HG03558 (cell line): Measurements from ENCODE around the gene FUT8.

Experiments
- ATAC-seq: cut with Tn5 transposase; IDR thresholded peaks from one replicate; pipeline ENCODE4 v1.9.1; 2021; ENCODE audit warnings: moderate number of reproducible peaks; ENCODE audit not compliant: unreplicated experiment; ENCODE audit errors: extremely low read depth

The FUT8 gene

DNA sequence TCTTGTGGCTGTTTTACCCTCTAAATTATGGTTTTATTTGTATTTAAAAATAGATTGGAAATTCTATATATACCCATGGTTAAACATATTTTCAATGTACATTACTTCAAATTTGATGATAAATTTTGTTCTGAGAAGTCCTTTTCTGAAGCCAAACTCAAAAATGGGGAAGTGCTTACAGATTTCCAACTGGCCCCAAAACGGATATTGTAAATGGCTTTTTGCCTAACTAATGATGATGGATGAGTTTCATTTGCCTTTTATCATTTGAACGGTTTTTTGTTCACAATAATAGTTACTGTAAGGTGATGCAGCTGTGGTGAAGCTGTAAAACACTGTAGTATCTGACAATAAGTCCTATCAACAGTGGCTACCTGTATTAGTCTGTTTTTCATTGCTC, 136.9 kb downstream of the FUT8 start:
- ATAC-seq, result no peak

DNA sequence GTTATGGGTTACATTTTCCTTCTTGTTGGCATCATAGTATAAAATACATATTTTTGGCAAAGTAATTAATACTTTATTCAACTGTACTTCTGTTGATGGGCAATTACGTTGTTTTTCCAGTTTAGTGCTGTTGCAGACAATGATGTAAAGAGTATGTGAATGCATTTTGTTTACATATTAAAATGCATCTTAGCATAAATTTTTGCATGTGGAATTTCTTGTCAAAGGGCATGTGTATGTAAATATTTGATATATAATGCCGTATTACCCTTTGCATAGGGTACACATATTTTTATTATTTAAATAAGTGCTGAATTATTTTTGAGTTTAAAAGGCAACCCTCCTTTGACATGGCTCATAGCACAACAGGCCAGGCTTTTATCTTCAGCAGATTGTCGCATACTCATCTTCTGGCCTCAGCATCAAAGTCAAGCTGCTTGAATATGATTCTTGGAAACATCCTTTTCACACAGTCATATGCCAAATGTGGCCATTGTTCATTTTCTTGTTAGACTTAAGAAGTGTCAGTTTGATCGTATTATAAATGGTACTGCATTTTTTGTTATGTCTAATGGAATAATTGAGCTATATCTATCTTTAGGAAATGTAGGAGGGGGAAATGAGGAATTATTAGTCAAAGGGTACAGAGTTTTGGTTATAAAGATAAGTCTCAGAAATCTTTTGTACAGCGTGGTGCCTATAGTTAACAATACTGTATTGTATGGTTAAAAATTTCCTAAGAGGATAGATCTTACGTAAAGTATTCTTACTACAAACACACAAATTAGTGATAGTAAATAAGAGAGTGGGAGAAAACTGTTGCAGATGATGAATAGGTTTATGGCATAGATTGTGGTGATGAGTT, 138.5 kb downstream of the FUT8 start:
- ATAC-seq, result no peak

DNA sequence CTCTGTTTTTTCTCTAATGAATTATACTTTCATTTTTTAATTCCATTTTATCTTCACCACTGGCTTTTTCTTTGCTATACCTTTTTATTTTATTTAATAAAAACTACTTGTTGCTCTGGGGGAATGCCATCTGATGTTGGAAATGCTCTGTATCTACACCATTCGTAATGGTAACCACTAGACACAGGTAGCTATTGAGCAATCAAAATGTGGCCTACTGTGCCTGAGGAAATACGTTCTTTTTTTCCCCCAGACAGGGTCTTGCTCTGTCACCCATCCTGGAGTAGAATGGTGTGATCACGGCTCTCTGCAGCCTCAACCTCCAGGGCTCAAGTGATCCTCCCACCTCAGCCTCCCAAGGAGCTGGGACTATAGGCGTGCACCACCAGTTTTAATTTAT, 140.2 kb downstream of the FUT8 start:
- ATAC-seq, result no peak

DNA sequence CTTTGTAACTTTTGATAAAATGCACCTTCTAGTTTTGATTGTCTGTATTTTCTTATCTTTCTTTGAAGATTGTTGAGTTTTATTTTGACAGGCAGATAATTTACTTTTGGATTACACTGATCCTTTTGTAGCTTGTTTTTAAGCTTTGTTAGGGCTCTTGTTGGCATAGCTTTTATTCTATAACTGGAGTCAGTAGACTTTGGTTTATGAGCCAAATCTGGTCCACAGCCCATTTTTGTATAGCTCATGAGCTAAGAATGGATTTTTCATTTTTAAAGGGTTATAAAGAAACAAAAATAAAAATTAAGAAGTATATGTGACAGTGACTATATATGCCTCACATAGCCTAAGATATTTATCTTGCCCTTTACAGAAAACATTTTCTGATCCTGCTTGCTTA, 142.3 kb downstream of the FUT8 start:
- ATAC-seq, result no peak

DNA sequence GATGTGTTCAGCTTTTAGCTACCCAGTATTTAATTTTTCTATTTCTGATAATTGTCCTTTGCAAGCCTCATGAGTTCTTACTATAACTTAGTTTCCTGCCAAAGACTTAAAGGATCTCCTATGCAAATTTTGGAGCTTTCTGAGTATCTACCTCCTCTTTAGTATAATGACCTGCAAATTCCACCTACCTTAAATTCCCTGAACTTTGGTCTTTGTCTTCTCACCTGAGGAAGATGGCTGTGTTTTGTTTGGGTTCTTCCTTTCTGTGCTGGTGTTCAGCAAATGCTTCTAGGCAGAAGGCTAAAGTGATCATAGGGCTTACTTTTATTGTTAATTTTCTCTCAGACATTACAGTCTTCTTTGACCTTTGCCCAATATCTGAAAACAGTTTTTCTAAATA, 142.8 kb downstream of the FUT8 start:
- no peak for ATAC-seq

DNA sequence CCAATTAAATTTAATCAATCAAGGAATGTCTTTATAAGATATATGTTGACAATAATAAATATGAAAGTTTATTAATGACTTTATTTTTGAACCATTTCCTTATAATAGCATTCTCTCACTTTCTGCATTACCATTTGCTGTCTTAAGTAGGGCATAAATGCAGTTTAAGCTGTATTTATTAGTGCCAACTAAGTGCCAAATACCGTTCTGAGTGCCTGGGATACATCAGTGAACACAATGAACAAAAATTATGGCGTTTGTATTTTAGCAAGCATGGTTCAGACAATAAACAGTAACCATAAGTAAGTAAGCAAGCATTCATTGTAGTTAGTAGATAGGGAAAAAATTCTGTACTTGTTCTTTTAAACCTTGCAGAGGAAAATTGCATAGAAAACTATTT, 145.8 kb downstream of the FUT8 start:
- ATAC-seq, result no peak

DNA sequence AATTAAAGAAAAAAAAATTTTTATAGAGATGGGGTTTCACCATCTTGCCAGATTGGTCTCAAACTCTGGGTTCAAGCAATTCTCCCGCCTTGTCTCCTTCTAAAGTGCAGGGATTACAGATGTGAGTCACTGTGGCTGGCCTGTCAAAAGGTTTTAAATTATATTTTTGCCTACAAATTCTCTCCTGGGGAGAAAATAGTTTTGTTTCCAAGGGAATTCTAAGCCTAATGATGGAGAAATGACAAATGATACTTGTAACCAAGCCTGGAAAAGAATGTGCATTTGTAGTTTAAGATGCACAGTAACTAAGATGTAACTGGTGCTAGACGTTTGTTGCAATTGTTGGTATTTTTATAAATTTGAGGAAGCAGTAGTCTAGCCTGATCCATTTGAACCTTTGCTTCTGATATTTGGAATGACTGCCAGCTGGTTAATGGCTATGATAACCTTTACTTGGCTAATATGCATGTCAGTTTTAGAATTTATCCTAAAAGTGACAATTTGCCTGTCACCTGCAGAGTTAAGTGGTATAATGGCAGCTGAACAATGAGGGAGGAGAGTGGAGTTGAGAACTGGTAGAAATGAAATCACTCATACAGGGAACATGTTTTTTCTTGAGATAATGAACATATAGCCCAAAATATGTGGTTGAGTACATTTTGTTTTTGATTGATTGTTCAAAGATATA, 148.0 kb downstream of the FUT8 start:
- no peak for ATAC-seq

DNA sequence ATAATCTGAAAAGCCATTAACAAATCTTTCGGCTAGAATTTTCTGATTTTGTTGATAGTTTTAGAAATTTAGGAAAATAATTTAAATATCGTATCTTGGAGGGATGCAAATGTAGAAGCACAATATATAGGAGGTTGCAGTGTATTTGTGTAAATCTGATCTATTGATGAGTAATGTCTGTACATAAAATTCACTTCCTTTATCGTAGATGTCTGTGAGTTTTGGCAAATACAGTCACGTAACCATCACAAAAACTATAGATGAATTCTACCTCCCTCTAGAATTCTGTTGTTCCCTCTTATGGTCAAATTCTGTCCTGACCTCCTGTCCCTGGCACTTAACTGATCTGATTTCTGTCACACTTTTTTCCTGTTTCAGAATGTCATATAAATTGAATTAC, 151.8 kb downstream of the FUT8 start:
- no peak for ATAC-seq

DNA sequence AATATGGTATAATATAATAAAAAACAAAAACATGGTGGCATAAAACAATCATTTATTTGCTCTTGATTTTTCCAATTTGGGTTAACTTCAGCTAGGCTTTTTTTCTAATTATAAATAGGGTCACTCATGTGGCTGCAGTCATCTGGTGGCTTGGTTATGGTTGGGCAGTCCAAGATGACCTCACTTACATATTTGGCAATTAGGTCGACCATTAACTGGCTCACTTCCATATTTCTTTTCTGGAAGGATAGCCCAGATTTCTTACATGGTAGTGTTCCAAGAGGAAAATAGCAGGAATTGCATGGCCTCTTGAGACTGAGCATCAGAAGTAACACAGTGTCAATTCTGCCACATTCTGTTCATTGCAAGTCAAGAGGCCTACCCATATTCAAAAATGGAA, 153.4 kb downstream of the FUT8 start:
- ATAC-seq, result no peak

DNA sequence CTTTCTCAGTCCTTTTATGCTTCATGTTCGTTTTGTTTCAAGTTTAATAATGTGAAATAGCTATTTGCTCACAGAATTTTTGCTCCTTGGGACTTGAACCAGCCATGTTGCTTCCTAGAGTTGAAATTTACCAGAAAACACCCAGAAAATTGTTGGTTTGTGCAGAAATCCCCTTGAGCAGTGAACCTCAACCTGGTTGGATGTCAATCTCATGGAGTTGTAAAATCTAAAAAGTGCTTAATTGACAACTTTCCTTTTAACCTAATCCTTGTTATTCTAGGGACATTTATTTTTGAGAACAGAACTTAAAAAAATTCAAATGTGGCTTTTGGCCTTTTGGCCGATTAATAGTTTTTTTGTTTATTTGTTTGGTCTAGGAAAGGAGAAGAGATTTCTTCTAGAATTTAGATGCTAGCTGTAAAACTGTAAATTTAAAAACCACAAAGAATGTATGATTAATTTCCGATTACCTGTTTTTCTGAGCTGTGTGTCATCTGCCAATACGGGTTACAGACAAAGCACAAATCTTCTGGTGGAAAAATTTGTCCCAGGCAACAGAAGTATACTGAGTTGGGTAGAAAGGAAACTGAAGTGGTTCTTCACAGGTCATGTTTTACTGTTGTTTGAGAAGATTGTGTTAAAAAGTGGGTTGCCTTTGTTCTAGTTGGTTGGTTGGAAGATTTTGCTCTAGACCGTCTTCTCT, 154.4 kb downstream of the FUT8 start:
- no peak for ATAC-seq

DNA sequence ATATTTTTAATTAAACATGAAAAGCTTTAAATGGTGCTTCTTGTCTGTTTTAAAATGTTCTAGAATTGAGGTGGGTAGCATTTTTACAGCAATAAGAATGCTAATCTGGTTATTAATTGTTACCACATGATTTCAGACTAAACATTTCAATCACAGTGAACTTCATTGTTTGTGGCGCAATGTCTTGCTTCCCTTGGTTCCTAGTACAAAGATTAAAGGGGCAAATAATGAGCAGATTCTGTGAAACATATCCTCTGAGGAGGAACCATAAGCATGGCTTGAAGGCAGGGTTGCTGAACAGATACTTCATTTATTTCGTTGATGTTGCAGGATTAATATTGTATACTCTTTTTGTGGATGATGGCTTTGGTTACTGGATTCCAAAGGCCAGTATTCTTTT, 162.1 kb downstream of the FUT8 start:
- ATAC-seq, result no peak

DNA sequence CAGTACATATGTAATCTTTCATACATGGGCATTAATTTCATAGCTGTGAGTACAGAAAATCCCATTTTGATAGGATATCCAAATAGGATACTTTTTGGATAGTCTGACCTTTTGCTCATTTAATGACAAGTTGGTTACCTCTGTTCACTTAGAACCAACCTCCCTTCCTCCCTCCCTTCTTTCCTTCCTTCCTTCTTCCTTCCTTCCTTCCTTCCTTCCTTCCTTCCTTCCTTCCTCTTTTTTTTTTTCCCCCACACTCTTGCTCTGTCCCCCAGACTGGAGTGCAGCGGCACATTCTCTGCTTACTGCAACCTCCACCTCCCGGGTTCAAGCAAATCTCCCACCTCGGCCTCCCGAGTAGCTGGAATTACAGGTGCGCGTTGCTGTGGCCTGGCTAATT, 162.9 kb downstream of the FUT8 start:
- no peak for ATAC-seq

DNA sequence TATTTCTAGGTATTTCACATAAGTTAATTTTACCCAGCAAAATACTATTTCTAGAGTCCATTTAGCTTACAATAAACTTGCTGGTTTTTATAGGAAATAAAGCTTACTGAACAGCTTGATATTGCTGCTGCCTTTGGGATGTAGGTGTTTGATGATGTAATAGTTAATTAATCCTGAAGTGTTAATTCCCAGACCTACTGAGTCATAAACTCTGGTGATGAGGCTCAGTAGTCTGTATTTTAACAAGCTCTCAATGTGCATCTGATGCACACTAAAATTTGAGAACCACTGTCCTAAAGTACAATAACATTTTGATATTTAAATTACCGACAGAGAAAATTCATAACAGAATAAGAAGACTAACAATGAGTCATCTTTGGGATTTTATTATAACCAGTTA, 168.4 kb downstream of the FUT8 start:
- no peak for ATAC-seq

DNA sequence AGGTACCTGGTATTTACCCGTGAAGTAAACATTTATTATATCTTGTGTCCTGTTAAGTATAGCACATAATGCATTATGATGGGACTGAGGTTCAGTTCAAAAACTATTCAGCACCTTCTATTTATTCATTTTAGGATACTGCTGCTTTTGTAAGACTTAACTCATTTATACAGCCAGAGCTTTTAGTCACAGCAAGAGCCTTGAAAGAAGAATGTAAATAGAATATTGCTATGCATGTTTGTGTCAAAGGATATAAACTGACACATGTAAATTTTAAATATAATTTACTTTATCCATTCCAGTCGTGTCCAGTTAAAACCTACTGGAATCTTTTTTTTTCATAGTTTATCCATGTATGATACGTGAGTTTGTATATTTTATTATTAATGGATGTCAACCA, 168.8 kb downstream of the FUT8 start:
- ATAC-seq, result no peak

DNA sequence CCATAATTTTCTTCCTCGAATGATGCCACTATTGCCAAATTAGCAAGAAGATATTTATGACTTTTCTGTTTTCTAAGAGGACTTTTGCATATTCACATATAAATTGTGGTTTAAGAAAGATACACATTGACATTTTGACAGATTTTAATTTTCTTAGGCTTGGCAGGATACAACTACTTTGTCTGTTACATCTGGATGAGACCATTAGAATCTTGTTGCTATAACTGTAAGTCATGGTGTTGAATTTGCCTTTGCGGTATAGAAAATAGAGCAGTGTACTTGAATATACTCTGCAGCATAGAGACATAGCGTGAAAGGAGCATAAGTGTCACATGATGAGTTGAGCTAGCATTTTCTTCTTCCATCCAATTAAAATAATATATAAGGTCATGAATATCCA, 169.3 kb downstream of the FUT8 start:
- no peak for ATAC-seq

DNA sequence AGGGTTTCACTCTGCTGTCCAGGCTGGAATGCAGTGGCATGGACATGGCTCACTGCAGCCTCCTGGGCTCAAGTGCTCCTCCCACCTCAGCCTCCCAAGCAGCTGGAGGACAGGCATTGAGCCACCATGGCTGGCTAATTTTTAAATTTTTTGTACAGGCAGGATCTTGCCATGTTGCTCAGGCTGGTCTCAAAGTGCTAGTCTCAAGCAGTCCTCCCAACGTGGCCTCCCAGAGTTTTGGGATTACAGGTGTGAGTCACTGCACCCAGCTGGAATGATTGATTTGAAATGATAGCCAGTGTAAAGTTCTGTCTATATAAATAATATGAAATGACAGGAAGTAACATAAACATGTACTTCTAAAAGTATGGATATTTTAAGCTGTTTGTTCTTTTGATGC, 172.7 kb downstream of the FUT8 start:
- no peak for ATAC-seq

DNA sequence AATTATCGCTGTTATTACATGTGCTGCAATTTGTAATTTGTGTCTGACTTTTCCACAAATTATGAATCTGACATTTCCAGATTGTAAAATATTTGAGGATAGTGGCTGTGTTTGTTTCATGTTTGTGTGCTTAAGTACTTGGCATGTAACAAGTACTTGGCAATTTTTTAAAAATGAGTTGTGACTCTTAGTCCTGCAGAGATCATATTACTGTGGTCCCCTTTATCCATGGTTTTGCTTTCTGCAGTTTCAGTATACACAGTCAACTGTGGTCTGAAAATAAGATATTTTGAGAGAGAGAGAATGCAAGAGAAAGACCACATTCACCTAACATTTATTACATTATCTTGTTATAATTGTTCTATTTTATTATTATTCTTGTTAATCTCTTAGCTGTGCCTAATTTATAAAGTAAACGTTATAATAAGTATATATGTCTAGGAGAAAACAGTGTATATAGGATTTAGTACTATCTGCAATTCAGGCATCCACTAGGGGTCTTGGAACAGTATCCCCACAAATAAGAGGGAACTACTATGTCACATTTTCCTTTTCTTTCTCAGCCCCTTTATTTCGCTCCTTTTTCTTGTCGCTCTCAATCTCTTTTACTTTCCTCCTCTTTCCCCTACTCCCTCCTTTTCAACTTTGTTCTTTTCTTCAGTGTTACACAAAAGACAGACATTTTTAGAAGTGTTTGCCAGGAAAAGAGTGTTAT, 176.1 kb downstream of the FUT8 start:
- no peak for ATAC-seq

DNA sequence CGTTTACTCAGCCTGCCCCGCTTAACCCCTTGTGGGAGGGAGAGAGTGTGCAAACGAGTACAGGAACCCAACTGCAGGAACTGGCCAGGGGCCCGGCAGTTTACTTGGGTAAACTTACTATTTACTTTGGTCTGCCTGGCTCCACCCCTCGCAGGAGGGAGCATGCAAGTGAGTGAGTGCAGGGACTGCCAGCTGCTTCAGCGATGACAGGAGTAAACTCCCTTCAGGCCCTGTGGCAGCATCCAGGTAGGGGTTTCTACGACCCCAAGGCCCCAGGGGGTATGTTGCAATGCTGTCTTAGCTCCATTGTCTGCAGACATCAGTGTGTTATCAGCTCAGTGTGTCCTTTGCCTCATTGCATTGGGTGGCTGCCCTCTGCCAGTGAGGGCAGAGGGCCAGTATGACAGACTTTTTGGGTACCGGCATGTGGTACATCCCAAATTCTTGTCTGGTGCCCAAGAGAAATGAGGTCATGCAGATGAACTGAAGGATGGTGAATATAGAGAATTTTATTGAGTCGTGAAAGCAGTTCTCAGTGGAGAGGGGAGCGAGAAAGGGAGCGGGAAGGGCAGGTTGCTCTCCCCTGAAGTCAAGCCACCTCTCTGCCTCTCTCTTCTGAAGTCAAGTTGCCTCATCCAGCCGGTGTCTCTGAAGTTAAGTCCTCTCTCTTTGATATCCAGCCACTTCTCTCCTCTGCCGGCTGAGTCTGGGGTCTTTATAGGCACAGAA, 181.8 kb downstream of the FUT8 start:
- ATAC-seq, result no peak

DNA sequence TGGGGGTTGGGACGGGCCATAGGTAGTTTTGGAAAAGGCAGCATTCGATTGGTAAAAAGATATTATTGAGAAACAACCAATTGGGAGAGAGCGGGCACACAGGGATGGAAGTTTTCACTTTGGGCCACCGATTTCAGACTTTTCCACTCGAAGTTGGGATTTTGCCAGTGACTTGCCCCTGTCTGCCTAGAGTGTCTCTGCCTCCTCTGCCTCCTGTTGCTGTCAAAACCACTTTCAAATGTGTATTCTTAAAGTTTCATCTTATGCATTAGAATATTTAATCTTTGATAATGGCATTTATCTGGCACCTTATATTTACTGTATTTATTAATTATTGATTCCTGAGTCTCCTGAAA, 182.3 kb downstream of the FUT8 start:
- ATAC-seq, result no peak

DNA sequence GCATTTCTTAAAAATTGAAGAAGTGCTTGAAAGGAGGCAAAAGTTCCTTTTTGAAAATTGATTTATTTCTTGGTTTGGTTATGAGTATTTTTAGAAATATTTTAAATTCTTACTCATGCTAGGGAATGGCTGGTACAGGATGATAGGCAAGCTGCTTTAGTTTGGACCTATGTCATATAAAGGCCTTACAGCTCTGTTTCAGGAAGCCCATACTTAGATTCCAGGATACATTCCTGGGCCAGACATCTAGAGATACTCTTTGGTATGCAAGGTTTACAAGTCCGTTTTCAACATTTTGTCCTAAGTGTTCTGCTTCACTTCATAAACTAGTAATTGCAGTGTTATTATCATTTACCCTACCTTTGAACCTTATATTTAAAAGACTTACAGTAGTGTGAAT, 186.8 kb downstream of the FUT8 start:
- ATAC-seq, result no peak
